GM18517 (cell line): ENCODE results near the gene TMEM147.

Experiments
- ATAC-seq: cut with Tn5 transposase; IDR thresholded peaks from one replicate; pipeline ENCODE4 v1.9.1; 2021; ENCODE audit warnings: mild to moderate bottlenecking, moderate library complexity; ENCODE audit not compliant: unreplicated experiment

TMEM147 gene

DNA sequence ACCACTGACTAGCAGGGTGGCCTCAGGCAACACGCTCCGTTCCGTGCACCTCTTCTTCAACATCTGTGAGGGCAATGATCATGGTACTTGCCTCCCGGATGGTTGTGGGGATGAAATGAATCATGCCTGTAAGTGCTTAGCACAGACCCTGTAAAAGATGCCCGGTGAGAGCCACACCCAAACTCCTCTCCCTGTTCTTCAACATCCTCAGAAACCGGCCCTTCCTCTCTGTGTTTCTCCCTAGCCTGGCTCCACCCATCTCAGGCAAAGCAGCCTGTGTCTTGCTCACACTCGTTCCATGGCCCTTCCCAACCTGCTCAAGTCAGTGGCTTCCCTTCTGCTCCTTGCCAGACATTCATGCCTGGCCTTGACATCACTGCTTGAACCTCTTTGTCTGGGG lies 26.1 kb upstream of the TMEM147 start:
- no peak for ATAC-seq

DNA sequence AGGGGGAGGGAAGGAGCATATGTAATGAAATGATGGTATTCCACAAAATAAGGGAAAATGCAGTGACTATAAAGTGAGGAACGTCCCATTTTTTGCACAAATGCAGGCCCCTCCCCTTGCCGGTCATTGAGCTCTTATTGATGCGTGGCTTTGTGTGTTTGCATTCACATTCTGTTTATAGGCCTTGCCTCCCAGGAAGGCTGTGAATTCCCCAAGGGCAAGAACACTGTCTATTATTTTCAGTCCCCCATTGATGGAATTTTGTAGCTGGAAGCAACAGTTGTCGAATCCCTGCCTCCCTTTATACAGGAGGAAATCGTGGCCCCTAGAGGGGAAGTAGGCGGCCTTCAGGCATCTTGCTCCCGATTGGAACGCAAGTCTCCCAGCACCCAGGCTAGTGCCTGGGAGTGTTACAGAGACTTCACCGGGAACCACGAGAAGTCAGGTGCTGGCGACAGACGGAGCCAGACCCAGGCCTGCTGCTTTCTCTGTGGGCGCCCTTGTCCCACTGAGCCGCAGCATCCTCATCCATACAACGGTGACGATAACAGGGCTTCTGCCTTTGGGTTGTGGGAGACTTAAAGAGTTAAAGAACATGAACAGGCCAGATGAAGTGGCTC lies 24.2 kb upstream of the TMEM147 start:
- ATAC-seq: no peak

DNA sequence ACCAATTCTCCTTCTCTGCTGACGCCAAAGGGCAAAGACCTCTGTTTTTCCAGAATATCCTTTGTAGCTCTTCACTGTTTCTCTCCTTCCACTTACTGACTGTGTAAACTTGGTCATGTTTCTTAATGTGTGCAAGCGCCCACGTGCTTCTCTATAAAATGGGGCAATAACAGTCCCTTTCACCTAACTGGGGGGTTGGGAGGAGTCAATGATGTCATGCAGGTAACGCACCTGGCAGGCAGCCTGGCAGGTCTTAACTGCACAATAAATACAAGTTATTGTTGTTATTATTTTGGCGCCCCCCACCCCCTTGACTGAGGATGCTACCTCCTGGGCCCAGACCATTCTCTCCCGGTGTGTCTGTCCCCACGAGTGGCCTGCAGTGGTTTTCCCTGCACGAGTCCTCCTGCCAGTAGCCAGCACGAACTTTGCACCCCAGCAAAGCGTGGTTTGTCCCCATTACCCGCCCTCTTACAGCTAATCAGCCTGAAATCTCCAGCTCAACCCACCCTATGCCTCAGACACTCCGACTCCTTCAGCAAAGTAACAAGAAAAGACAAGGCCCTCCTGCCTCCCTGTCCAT lies 22.6 kb upstream of the TMEM147 start:
- no peak for ATAC-seq

DNA sequence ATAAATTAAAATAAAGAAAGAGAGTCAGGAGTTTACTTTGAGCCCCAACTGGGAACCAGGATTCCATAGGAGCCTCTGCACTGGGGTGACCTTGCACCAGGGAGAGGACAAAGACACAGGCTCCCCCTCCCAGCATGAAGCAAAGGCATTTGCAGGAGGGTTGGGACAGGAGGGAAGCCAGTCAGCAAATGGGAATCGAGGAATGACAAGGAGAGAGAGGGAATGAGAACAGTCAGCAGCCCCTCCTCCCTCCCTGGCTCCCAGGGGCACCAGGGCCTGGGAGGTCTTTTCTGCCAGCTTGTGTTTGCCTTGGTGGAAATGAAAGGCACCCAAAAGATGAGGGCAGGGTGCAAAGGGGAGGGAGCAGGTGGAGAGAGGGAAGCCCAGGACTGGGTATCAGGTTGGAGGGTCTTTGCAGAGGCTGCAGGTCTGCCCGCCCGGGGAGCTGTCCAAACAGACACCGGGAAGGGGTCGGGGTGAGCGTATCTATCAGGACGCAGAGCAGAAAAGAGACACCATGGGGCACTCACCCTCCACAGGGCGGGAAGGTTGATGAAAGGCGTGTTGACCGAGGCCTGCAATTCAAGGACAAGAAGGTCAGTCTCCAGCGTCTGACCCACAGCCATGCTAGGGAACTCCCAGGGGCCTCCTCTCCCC lies 21.1 kb upstream of the TMEM147 start:
- no peak for ATAC-seq

DNA sequence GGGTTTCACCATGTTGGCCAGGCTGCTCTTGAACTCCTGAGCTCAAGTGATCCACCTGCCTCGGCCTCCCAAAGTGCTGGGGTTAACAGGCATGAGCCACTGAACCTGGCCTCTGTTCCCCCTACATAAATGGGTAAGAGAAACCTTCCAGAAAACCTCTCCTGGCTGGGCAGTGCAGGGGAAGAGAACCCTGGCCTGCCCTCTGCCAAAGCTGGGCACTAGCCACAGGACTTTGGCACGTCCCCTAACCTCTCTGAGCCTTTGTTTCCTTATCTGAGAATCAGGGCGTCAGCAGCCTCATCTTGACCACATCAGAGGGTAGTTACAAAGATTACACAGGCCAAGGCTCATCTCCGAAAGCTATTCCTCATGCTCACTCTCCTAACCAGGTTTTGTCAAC lies 19.6 kb upstream of the TMEM147 start:
- ATAC-seq: no peak

DNA sequence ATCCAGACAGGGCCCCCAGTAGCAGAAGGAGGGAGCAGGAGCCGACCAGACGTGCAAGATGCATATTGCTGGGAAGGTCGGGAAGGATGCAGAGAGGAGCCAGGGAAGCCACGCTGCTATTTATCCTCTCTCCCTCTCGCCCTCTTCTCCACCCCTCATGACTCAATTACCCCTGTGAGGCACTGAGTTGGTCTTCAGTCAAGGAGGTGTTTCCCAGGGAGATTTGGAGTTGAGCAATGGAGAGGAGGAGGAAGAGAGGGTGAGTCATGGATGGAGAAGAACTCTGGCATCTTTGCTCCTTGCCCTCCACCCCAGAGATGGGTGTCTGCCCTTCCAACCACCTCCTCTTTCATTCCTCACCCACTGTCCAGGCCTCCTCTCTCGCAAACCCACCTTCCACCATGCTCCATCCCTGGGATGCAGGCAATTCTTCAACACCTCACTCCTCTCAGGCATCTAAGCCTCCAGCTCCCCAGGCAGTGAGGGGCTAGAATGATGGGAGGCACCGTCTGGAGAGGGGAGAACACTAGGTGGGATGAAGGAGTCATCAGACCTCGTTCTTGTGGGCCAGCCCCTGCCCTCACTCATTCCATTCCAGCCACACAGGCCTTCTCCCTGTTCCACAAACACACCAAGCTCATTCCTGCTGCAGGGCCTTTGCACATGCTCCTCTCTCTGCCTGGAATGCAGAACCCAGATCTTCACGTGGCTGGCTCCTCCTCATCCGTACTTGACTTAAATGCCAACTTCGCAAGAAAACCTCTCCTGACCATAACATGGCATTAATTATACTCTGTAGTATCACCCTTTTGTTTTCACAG lies 17.0 kb upstream of the TMEM147 start, which contains the start of gene SBSN:
TSS of gene SBSN (minus strand) at position 94 of the 821 bp plus-strand sequence. CDS start at position 64, 30 bp downstream.
- ATAC-seq: no peak

DNA sequence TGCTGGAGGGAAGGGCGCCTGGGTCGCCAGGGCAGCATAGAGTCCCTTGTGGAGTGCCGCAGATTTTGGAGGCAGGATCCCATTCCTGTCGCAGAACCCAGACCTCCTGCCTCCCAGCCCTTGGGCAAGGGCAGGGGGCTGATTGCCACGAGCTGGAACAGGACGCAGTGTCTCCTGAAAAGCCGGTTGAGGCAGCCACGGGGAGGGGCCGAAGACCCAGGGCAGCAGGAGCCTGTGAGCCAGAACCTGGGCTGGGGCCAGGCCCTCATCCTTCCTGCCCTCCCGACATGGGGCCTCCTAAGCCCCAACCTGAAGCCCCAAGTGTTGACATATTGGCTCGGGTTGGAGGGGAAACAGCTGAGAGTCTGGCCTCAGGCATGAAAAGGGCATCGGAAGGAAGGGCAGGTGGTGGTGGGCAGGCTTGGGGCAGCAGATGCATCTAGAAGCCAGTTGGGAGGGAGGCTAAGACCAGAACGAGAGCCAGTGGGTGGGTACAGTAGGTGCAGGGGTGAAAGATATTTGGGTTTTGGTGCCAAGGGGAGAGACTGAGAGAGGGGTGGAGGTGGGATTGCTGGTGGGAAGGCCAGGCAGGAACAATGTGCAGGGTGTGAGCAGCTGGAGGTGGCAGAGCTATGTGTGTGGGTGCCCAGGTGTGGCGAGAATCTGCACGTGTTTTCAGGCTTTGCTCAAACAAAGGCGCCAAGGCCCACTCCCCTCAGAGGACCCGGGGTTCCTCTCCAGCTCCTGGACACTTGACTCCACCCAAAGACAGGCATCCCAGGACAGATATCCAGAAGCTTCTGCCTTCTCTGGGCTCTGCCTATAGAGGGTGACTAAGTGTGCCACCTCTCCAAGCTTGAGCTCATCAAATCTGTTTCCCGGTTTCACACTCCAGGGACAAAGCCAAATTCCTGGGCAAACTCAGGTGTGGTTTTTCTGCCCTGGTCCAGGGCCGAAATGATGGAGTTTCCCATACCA lies 15.9 kb upstream of the TMEM147 start:
- ATAC-seq: no peak

DNA sequence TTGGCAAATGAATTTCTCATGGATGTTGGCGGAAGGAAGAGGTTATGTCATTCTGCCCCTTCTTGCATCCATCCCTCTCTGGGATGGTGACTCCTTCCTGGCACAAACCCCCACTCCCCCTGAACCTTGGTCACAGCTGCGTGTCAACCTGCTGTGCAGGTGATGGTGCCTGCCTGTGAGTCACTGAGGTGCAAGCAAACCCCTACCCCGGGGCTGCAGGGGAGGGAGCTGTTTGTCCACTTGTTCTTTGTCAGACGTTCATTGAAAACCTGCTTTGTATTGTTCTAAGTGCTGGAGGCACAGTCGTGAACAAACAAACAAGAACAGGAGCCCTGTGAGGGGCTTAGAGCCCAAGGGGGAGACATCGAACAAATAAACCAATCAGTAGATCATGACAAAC lies 14.1 kb upstream of the TMEM147 start:
- no peak for ATAC-seq

DNA sequence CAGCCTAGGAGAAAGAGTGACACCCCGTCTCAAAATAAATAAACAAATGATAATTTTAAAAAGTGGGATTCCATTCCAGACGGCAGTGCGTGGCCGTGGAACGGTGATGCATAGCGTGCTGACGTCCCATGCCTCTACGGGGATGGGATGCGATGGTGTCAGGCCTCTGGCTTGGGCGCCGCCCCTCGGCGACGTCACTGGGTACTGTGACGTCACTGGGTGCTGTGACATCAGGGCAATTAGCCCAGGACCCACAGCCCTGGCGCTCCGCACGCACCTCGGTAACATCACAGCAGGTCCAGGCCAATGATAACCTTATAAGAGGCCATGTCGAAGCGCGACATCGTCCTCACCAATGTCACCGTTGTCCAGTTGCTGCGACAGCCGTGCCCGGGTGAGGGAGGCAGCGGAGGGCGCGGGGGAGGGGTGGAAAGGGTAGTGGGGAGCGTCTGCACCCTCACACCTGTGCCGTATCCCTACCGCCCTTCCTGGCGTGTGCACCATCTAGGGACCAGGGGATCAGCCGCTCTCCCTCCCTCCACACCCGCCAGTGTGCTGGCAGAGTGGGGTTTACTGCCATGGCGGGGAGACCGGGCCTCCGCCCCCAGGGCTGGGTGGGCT lies 12.1 kb upstream of the TMEM147 start, which contains the start of gene GAPDHS:
TSS of gene GAPDHS (plus strand) at position 256 of the 621 bp plus-strand sequence. CDS start at position 328, 72 bp downstream.
- no peak for ATAC-seq

DNA sequence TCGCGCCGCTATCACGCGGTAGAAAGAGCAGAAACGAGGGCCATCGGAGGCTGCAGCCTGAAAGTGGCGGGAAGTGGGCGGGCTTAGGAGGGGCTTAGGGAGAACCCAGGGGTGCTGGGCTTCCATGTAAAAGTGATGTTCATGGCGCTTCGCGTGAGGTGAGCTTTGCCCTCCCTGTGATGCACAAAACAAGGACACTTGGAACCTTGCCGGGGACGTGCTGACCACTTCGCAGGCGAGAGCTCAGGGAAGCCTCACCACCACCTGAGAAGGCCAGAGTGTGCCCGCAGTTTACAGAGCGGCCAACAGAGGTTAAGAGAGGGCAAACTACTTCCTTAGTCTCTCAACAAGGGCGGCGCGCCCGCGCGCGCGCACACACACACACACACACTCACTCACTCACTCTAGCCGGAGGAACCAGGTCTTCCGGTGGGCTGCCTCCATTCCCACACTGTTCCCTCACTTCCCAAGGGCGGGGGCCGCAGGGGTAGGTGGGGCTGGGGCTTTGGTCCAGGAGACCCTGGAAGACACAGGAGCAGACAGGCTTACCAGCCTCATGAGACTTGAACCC lies 11.5 kb upstream of the TMEM147 start:
- no peak for ATAC-seq

DNA sequence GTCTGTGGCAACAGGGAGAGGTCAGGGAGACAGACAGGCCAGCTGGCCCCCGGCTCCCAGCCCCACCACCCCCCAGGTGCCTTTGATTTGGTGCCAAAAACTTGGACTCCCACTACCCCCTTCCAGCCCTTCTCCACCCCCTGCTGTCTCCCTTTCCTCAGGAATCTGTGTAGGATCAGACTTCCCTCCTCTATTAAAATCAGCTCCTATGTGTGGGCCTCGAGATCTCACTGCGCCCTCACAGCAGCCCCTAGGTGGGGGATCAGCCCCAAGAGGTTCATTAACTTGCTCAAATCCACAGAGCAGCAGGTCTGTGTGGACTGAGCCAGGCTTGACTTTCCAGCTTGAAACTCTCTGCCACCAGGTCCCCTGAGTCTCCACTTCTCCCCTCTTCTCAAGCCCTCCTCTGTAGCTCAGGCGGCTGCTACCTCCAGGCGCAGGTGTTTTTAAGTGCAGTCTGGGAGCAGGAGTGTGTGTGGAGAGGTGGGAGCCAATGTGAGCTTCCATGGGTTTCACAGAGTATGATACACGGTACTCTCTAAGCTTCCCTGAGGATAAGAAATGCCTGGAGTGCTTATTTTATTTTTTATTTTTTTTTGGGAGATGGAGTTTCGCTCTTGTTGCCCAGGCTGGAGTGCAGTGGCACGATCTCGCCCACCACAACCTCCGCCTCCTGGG lies 10.5 kb upstream of the TMEM147 start:
- no peak for ATAC-seq

DNA sequence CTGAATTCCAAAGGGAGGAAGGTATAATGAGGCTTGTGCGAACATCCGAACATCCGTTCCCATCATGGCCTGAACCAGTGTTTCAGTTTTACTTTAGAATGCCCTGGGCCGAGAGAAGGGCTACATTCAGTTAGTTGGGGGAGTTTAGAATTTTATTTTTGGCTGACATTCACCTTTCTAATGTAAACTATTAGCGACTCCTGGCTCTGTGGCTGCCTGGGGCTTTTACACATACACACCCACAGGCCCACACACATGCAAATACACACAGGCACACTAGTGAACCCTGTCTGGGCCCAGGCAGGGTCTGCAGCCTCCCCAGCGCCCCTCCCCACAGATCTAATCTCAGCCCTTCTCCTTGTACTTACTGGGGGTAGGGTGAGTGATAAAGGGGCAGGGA lies 6.1 kb upstream of the TMEM147 start:
- ATAC-seq: no peak

DNA sequence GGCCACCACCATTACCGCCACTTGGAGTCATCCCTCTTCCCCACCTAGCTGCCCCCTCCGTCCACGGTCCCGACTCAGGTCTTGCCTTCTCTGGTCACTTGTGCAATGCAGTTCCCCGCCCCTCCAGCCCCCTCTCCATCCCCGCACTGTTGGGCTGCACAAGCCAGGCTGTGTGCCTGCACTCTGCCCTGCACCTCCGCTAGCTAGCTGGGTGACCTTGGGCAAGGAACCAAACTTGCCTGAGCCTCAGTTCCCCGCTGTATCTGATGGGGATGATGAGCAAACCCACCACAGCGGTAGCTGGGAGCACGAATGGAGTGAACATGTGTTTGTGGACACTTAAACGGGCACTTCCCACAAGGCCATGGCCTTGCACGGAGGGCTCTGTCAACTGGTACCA lies 5.6 kb upstream of the TMEM147 start:
- ATAC-seq: no peak

DNA sequence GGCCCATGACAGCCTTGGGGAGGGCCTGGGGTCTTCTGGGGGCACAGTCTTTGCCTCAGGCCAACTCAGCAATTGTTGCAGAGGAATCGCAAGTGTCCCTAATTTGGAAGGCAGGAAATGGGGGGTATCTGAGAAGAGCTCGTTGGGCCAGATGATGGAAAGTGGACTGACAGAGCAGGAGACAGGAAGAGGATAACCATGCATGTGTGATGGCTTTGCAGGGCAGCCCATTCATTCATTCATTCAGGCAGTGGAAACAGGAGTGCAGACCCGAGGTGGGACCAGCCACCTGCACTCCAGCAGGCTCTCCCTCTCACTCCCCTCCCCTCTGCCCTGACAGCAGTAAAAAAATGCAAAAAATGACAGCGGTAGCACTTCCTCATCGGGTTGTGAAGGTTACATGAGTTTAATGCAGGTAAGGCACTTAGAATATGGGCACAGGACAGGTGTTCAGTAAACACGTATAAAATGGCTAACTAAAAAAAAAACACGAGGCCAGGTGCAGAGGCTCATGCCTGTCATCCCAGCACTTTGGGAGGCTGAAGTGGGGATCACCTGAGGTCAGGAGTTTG lies 5.0 kb upstream of the TMEM147 start:
- ATAC-seq: no peak

DNA sequence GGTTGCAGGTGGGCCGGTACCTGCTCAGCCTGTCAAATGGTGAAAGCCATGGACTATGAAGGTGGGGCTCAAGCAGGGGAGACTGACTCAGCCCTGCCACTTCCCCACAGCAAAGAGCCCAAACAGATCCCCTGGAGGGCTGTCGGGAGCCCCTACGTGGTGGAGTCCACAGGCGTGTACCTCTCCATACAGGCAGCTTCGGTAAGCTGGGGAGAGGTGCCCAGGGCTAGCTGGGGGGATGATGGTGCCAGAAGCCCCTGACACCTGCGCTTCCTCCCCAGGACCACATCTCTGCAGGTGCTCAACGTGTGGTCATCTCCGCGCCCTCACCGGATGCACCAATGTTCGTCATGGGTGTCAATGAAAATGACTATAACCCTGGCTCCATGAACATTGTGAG lies 3.2 kb upstream of the TMEM147 start:
- no peak for ATAC-seq

DNA sequence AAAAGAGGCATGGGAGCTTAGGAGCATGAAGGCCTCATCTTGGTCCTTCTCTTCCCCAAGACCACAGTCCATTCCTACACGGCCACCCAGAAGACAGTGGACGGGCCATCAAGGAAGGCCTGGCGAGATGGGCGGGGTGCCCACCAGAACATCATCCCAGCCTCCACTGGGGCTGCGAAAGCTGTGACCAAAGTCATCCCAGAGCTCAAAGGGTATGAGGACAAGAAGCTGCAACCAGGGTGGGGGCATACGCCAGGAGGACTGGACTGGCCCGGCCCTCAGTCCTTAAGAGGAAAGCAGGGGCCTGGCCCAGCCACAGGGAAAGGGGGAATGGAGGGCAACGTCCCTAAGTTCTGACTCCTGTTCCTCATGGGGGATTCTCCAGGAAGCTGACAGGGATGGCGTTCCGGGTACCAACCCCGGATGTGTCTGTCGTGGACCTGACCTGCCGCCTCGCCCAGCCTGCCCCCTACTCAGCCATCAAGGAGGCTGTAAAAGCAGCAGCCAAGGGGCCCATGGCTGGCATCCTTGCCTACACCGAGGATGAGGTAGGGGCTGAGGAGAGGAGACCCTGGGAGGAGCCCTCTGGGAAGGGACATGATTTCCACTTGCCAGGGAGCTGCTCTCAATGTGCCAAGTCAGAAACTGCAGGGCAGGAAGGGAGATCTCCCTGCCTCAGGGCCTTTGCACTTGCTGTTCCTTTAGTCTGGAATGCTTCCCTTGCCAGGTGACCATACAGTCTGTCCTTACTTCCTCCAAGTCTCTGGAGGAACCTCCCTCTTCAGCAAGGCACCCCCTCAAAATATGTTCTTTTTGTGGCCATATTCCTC lies 1.9 kb upstream of the TMEM147 start:
- ATAC-seq: no peak

DNA sequence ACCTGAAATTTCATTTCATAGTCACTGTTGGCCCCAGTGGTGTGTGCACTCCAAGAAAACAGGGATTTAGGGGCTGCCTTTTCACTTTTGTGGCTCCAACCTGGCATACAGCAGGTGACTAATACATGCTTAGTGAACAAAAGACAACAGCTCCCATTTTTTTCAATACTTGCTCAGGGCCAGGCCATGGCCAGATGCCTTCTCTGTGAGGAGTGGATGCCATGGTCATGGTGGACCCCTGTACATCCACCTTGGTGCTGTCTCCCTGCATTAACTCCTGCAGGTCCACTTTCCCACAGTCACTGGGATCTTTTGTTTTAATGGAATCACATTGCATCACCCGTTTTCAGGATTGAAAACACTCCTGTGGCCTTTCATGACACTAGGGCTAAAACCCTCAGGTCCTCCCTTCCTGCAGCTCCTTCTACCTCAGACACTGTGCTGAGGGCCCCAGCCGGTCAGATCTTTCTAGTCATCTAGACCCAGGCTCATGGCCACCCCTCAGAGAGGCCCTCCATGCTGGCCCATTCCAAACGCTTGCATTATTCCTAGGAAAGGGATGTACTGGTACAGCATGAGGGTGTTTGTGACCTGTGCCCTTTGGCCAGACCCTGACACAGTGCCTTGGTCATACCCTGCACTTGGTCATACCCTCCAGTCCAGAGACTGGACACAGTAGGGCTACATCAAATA lies 1.2 kb upstream of the TMEM147 start:
- no peak for ATAC-seq
